ENCODE results near the gene PTPRH. TPM values are rescaled to one million over a fixed set of nuclear protein-coding genes. Genes with fewer than 3 reads are reported as not detected.

PTPRH gene
- total RNA-seq, 4 donors from 2014 or later = 0.42 to 2.7 (median 1.4) TPM

- no peak for DNase-seq (ENCODE audit: extremely low spot score)
- TF ChIP-seq POLR2A (IDR thresholded peaks at IDR 0.05; ENCODE audit: low read depth) (no peak), EP300 (IDR thresholded peaks at IDR 0.05) (no peak), CTCF (IDR thresholded peaks at IDR 0.05) (peak in 2 of 3 experiments; percentile 14 to 19)
- Histone ChIP-seq H3K27me3 (peaks cover 0 to 77% (median 12%) of the 10 kb centered on the region in 4 donors), H3K27ac (replicated peaks in 1 of 4) (no peak overlapping the region), H3K36me3 (peaks cover 0 to 7% (median 0%) of the 10 kb centered on the region in 4 donors), H3K9me3 (no peaks in the 10 kb centered on the region), H3K4me3 (no peak overlapping the region), H3K4me1 (no peaks in the 10 kb centered on the region)
- 42% methylated on average over 13 of the region's 14 CpGs for WGBS
- intact Hi-C loops (cut with DNase I) = no loop called here
Observed at GRCh38 chr19:55132453-55133129, 76.7 kb downstream of the PTPRH start.

GRCh38 chr19:55131421-55131820, 77.9 kb downstream of the PTPRH start:
- DNase-seq (ENCODE audit: extremely low spot score) = no peak
- H3K36me3 ChIP-seq = peaks cover 0 to 7% (median 0%) of the 10 kb centered on the region in 4 donors
- WGBS = 70% methylated on average over 10 of the region's 16 CpGs
- TF ChIP-seq POLR2A (IDR thresholded peaks at IDR 0.05; ENCODE audit: low read depth) (no peak), EP300 (IDR thresholded peaks at IDR 0.05) (no peak), CTCF (IDR thresholded peaks at IDR 0.05) (no peak), POLR2AphosphoS5 (IDR thresholded peaks at IDR 0.05) (no peak)
- H3K27ac ChIP-seq (replicated peaks in 1 of 4) = no peak overlapping the region
- no peak overlapping the region for H3K4me3 ChIP-seq
- no peaks in the 10 kb centered on the region for H3K4me1 ChIP-seq
- H3K27me3 ChIP-seq = peaks cover 0 to 69% (median 8%) of the 10 kb centered on the region in 4 donors
- intact Hi-C loops (cut with DNase I) = no loop called here
- H3K9me3 ChIP-seq = no peaks in the 10 kb centered on the region

Small RNA genes lying within 50 kb of the gene (small RNA-seq; reads per million reads assigned to genes)
- 0 to 0.08 (median 0) reads per million in 3 donors for gene MIR6802
- 0 to 0.25 (median 0.19) reads per million in 3 donors for gene MIR6803
- 0 reads per million in 3 donors for gene MIR6804
- gene RF01210 = 0 reads per million in 3 donors

Other genes with a start within 250 kb of the PTPRH start
- gene NLRP2, start 243.1 kb downstream of the PTPRH start, total RNA-seq = under 1 TPM in 2 of 4 donors, not detected in 2; 0.42 to 0.50 TPM
- under 1 TPM in 2 of 4 donors, not detected in 2; 0.13 to 0.29 TPM for gene GP6, start 171.2 kb downstream of the PTPRH start, total RNA-seq
- 10 to 100 TPM; 11.1 to 16.4 (median 12.3) TPM for gene RDH13, start 146.4 kb downstream of the PTPRH start, total RNA-seq
- 1 to 10 TPM; 1.0 to 8.7 (median 1.2) TPM for gene EPS8L1, start 133.6 kb downstream of the PTPRH start, total RNA-seq
- 100 to 1,000 TPM; 257 to 451 (median 351) TPM for gene PPP1R12C, start 91.9 kb downstream of the PTPRH start, total RNA-seq
- gene TNNT1, start 60.3 kb downstream of the PTPRH start, total RNA-seq = 1 to 10 TPM in 1 of 4 donors, not detected in 3; 2.0 TPM
- not detected for gene TNNI3, start 51.8 kb downstream of the PTPRH start, total RNA-seq
- gene DNAAF3, start 42.9 kb downstream of the PTPRH start, total RNA-seq = under 1 TPM in 1 of 4 donors, not detected in 3; 0.83 TPM
- 1 to 10 TPM in 2 of 4 donors, under 1 TPM in 1, not detected in 1; 0.80 to 2.1 (median 1.7) TPM for gene SYT5, start 29.2 kb downstream of the PTPRH start, total RNA-seq
- gene TMEM86B, start 19.3 kb upstream of the PTPRH start, total RNA-seq = 1 to 10 TPM; 1.7 to 2.8 (median 2.4) TPM
- gene PPP6R1, start 49.5 kb upstream of the PTPRH start, total RNA-seq = 10 to 100 TPM; 37.4 to 75.5 (median 45.6) TPM
- gene HSPBP1, start 70.6 kb upstream of the PTPRH start, total RNA-seq = 10 to 100 TPM; 28.5 to 44.0 (median 32.2) TPM
- 10 to 100 TPM in 1 of 4 donors, 1 to 10 TPM in 3; 3.3 to 16.9 (median 6.7) TPM for gene BRSK1, start 74.5 kb upstream of the PTPRH start, total RNA-seq
- 1 to 10 TPM in 3 of 4 donors, under 1 TPM in 1; 0.83 to 5.2 (median 2.7) TPM for gene TMEM150B, start 115.8 kb upstream of the PTPRH start, total RNA-seq
- 1 to 10 TPM; 5.0 to 8.7 (median 8.1) TPM for gene KMT5C, start 130.4 kb upstream of the PTPRH start, total RNA-seq
- gene COX6B2, start 145.2 kb upstream of the PTPRH start, total RNA-seq = under 1 TPM in 1 of 4 donors, not detected in 3; 0.19 TPM
- gene GARIN5B, start 153.8 kb upstream of the PTPRH start, total RNA-seq = not detected
- under 1 TPM in 2 of 4 donors, not detected in 2; 0.33 to 0.34 TPM for gene IL11, start 161.0 kb upstream of the PTPRH start, total RNA-seq
- not detected for gene TMEM190, start 167.3 kb upstream of the PTPRH start, total RNA-seq
- gene TMEM238, start 174.8 kb upstream of the PTPRH start, total RNA-seq = 1 to 10 TPM in 2 of 4 donors, under 1 TPM in 2; 0.83 to 7.5 (median 1.00) TPM
- gene RPL28, start 176.4 kb upstream of the PTPRH start, total RNA-seq = 100 to 1,000 TPM; 263 to 419 (median 369) TPM
- gene UBE2S, start 198.3 kb upstream of the PTPRH start, total RNA-seq = 10 to 100 TPM in 3 of 4 donors, 1 to 10 TPM in 1; 9.1 to 37.9 (median 22.0) TPM
- gene SHISA7, start 233.8 kb upstream of the PTPRH start, total RNA-seq = under 1 TPM in 2 of 4 donors, not detected in 2; under 0.01 to 0.13 TPM